Neural progenitor cell (in vitro differentiated cells): ENCODE data around the gene RNF217. TPM values are rescaled to one million over a fixed set of nuclear protein-coding genes. Genes with fewer than 3 reads are reported as not detected.

Experiments used
- DNase-seq: peaks from one replicate; pipeline ENCODE4 v3.0.0-alpha.2; 2016; ENCODE audit warnings: low spot score
- H2AFZ ChIP-seq: fragments of 200-600 bp; sonication (generic); replicated peaks from 2 replicates; pipeline ENCODE4 v1.6.1; 2016; ENCODE audit warnings: antibody characterized with exemption
- H3F3A ChIP-seq: fragments of 200-600 bp; sonication (generic); 2 replicates; pipeline ENCODE4 v1.6.1; 2016; ENCODE audit warnings: antibody characterized with exemption, low read depth
- H3K27ac ChIP-seq: fragments of 200-600 bp; sonication (generic); 2 replicates; pipeline ENCODE4 v1.5.1; 2016; ENCODE audit warnings: mild to moderate bottlenecking
- H3K27me3 ChIP-seq: fragments of 200-600 bp; sonication (generic); 2 replicates; pipeline ENCODE4 v1.6.1; 2016; ENCODE audit warnings: mild to moderate bottlenecking, moderate library complexity
- H3K36me3 ChIP-seq: fragments of 200-600 bp; sonication (generic); 2 replicates; pipeline ENCODE4 v1.5.1; 2016
- H3K4me1 ChIP-seq: fragments of 200-600 bp; sonication (generic); 2 replicates; pipeline ENCODE4 v1.6.1; 2016; ENCODE audit warnings: mixed run types
- H3K4me2 ChIP-seq: fragments of 200-600 bp; sonication (generic); 2 replicates; pipeline ENCODE4 v1.6.1; 2016
- H3K4me3 ChIP-seq: fragments of 200-600 bp; sonication (generic); 2 replicates; pipeline ENCODE4 v1.5.1; 2016
- H3K79me2 ChIP-seq: fragments of 200-600 bp; sonication (generic); 2 replicates; pipeline ENCODE4 v1.6.1; 2016; ENCODE audit warnings: low read depth
- H3K9ac ChIP-seq: fragments of 200-600 bp; sonication (generic); 2 replicates; pipeline ENCODE4 v1.6.1; 2016
- H3K9me3 ChIP-seq: fragments of 200-600 bp; sonication (generic); 2 replicates; pipeline ENCODE4 v1.5.1; 2016; ENCODE audit warnings: low read depth
- H4K20me1 ChIP-seq: fragments of 200-600 bp; sonication (generic); 2 replicates; pipeline ENCODE4 v1.6.1; 2016; ENCODE audit warnings: low read depth
- H3K27ac Mint-ChIP-seq: 3 replicates; pipeline ENCODE4 v1.8.0; 2021; ENCODE audit warnings: mixed read lengths
- H3K27me3 Mint-ChIP-seq: 2 replicates; pipeline ENCODE4 v1.8.0; 2022; ENCODE audit warnings: low read depth, mild to moderate bottlenecking, inconsistent platforms, moderate library complexity, mixed read lengths; ENCODE audit not compliant: insufficient read depth
- H3K36me3 Mint-ChIP-seq: 3 replicates; pipeline ENCODE4 v1.8.0; 2021; ENCODE audit warnings: mixed read lengths
- H3K4me1 Mint-ChIP-seq: 3 replicates; pipeline ENCODE4 v1.8.0; 2021; ENCODE audit warnings: mixed read lengths
- H3K4me3 Mint-ChIP-seq: 3 replicates; pipeline ENCODE4 v1.8.0; 2021; ENCODE audit warnings: mild to moderate bottlenecking, moderate library complexity, mixed read lengths
- H3K9me3 Mint-ChIP-seq: 3 replicates; pipeline ENCODE4 v1.8.0; 2020; ENCODE audit warnings: mixed read lengths
- EZH2 ChIP-seq: fragments of 200-600 bp; sonication (generic); IDR thresholded peaks from 2 replicates; pipeline ENCODE4 v1.6.1; 2017; ENCODE audit warnings: antibody characterized with exemption, mild to moderate bottlenecking, moderate library complexity
- EZH2phosphoT487 ChIP-seq: fragments of 200-600 bp; sonication (generic); IDR thresholded peaks from 2 replicates; pipeline ENCODE4 v1.6.1; 2017; ENCODE audit warnings: antibody characterized with exemption
- total RNA-seq: library from RNA; depleted of rRNA; stranded (reverse); fragments of >200 nt; gene quantifications from 2 replicates; pipeline ENCODE4 v1.2.3, GENCODE V29; 2015; ENCODE audit warnings: low replicate concordance
- TF ChIP-seq, protein P1 (sequence below): fragments of 200-600 bp; sonication (generic); IDR thresholded peaks from 2 replicates; pipeline ENCODE4 v1.5.1; 2017; ENCODE audit warnings: antibody characterized with exemption, mild to moderate bottlenecking

RNF217 gene
- total RNA-seq, 1 donor from 2014 or later = 24.1 TPM

DNA sequence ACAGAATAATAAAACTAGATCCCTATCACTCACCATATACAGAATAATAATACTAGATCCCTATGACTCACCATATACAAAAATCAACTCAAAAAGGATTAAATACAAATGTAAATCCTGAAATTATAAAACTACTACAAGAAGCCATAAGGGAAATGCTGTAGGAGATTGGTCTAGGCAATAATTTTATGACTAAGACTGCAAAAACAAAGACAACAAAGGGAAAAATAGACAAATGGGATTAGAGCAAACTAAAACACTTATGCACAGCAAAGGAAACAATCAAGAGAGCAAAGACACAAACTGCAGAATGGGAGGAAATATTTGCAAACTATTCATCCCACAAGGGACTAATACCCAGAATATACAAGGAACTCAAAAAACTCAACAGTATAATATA lies 4.1 kb upstream of the RNF217 start:
- H3K4me2 ChIP-seq = no peak overlapping the region
- no peak overlapping the region for H3K4me3 Mint-ChIP-seq
- no peaks in the 10 kb centered on the region for H4K20me1 ChIP-seq
- H3K79me2 ChIP-seq = peaks cover 15% of the 10 kb centered on the region
- H3K27me3 Mint-ChIP-seq = peaks cover 4% of the 10 kb centered on the region
- H3K4me1 ChIP-seq = peaks cover 6% of the 10 kb centered on the region
- H2AFZ ChIP-seq = no peak overlapping the region
- H3F3A ChIP-seq = no peaks in the 10 kb centered on the region
- H3K36me3 ChIP-seq = no peaks in the 10 kb centered on the region
- peaks cover 6% of the 10 kb centered on the region for H3K9me3 Mint-ChIP-seq
- no peak overlapping the region for H3K27ac ChIP-seq
- peaks cover 10% of the 10 kb centered on the region for H3K4me1 Mint-ChIP-seq
- H3K27ac Mint-ChIP-seq = no peak overlapping the region
- DNase-seq = no peak
- no peak overlapping the region for H3K9ac ChIP-seq
- no peaks in the 10 kb centered on the region for H3K9me3 ChIP-seq
- TF ChIP-seq EZH2 = no peak
- no peak for TF ChIP-seq EZH2phosphoT487
- TF ChIP-seq, protein P1, sequence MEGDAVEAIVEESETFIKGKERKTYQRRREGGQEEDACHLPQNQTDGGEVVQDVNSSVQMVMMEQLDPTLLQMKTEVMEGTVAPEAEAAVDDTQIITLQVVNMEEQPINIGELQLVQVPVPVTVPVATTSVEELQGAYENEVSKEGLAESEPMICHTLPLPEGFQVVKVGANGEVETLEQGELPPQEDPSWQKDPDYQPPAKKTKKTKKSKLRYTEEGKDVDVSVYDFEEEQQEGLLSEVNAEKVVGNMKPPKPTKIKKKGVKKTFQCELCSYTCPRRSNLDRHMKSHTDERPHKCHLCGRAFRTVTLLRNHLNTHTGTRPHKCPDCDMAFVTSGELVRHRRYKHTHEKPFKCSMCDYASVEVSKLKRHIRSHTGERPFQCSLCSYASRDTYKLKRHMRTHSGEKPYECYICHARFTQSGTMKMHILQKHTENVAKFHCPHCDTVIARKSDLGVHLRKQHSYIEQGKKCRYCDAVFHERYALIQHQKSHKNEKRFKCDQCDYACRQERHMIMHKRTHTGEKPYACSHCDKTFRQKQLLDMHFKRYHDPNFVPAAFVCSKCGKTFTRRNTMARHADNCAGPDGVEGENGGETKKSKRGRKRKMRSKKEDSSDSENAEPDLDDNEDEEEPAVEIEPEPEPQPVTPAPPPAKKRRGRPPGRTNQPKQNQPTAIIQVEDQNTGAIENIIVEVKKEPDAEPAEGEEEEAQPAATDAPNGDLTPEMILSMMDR = no peak
- no peak overlapping the region for H3K4me3 ChIP-seq
- H3K27me3 ChIP-seq = no peaks in the 10 kb centered on the region
- no peaks in the 10 kb centered on the region for H3K36me3 Mint-ChIP-seq

DNA sequence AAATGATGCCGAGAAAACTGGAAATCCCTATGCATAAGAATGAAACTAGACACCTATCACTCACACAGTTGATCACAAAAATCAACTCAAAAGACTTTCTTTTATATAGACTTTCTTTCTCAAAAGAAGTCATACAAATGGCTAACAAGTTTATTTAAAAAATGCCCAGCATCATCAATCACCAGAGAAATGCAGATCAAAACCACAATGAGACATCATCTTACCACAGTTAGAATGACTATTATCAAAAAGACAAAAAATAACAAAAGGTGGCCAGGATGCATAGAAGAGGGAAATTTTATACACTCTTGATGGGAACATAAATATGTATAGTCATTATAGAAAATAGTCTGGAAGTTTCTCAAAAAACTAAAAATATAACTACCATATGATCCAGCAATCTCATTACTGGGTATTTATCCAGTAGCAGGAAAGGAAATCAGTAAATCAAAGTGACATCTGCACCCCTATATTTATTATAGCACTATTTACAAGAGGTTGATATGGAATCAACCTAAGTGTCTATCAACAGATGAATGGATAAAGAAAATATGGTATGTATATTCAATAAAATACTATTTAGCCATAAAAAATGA lies 3.4 kb upstream of the RNF217 start:
- Histone ChIP-seq H3K4me2 (no peak overlapping the region), H3K27ac (no peak overlapping the region)
- no peak for DNase-seq

DNA sequence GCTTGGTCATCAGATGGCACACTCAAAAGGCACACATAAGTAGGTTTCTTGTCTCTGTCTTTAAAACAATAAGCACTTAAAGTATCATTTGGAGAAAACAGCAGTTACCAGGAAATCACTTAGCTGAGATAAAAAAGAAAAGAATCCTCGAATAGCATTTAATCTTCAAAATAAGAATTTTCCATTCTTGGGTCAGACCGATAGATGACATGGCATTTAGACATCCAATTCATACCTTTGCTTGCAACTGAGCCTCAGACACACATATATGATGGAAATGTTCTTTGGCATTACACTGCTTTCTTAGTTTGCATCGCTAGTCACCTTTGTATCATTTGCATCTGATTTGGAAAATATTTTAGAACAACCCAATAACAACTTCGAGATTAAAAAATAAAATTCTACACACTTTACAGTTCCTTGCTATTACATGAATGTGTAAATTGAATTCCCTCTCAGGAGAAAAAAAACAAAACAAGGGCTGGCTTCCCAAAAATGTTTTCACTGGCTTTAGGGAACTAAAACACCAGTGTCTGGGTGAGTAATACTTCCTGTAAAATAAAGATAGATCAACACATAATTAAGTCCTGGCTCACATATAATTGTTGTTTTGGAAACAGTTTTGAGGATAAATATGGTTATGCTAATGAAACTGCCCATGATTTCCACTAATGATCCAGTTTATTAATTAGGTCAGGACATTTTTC lies 1.3 kb upstream of the RNF217 start:
- no peak for DNase-seq
- Histone ChIP-seq H3K36me3 (no peaks in the 10 kb centered on the region), H3K27me3 (no peaks in the 10 kb centered on the region), H3K9ac (no peak overlapping the region), H3K27ac (no peak overlapping the region), H4K20me1 (peaks cover 5% of the 10 kb centered on the region), H2AFZ (peak overlapping the region; percentile 98), H3K4me2 (peak overlapping the region; percentile 93), H3F3A (peaks cover 5% of the 10 kb centered on the region), H3K79me2 (peaks cover 42% of the 10 kb centered on the region), H3K4me1 (peaks cover 14% of the 10 kb centered on the region), H3K9me3 (no peaks in the 10 kb centered on the region), H3K4me3 (peak overlapping the region; percentile 96)
- H3K36me3 Mint-ChIP-seq = peaks cover 2% of the 10 kb centered on the region
- H3K9me3 Mint-ChIP-seq = peaks cover 6% of the 10 kb centered on the region
- peaks cover 30% of the 10 kb centered on the region for H3K4me1 Mint-ChIP-seq
- H3K4me3 Mint-ChIP-seq = peak overlapping the region; percentile 96
- H3K27ac Mint-ChIP-seq = peak overlapping the region; percentile 96
- H3K27me3 Mint-ChIP-seq = peaks cover 4% of the 10 kb centered on the region
- TF ChIP-seq, protein P1 = no peak
- no peak for TF ChIP-seq EZH2
- no peak for TF ChIP-seq EZH2phosphoT487

More for the DNA sequence above, 3.4 kb upstream of the RNF217 start:
- Mint-ChIP-seq H3K4me3 (no peak overlapping the region), H3K27ac (no peak overlapping the region), H3K9me3 (peaks cover 6% of the 10 kb centered on the region), H3K36me3 (no peaks in the 10 kb centered on the region), H3K27me3 (peaks cover 4% of the 10 kb centered on the region), H3K4me1 (peaks cover 16% of the 10 kb centered on the region)
- Histone ChIP-seq H3K36me3 (no peaks in the 10 kb centered on the region), H3K9ac (no peak overlapping the region), H2AFZ (no peak overlapping the region), H3K9me3 (no peaks in the 10 kb centered on the region), H3K79me2 (peaks cover 22% of the 10 kb centered on the region), H3K4me3 (no peak overlapping the region), H3K27me3 (no peaks in the 10 kb centered on the region), H3F3A (peaks cover 2% of the 10 kb centered on the region), H4K20me1 (peaks cover under 1% of the 10 kb centered on the region), H3K4me1 (peaks cover 6% of the 10 kb centered on the region)
- TF ChIP-seq EZH2 (no peak), EZH2phosphoT487 (no peak)
- TF ChIP-seq, protein P1 = no peak
